Naive thymus-derived CD8-positive, alpha-beta T cell (primary cell): ENCODE measurements around the gene HYAL2. TPM values are rescaled to one million over a fixed set of nuclear protein-coding genes. Genes with fewer than 3 reads are reported as not detected.

Experiments used
- ATAC-seq, 2 donors: fragments of 150-1000 bp; cut with Tn5 transposase in 1 of 2; sonication (Bioruptor Pico), chemical (Tn5 transposase) in 1 of 2; 1 replicate in 1 of 2; 2 replicates in 1 of 2; pipeline ENCODE4 v1.10.0; 2021; ENCODE audit warnings: mild to moderate bottlenecking in 2 of 2, moderate library complexity in 2 of 2
- POLR2A ChIA-PET: fragments of 350-600 bp; sonication (Branson Sonifier 250); formaldehyde crosslinking; loops from one replicate; lab custom pipeline; 2021; ENCODE audit warnings: antibody characterized with exemption; lab: Charles Lee
- DNase-seq, 10 donors: peaks; one replicate each; pipeline versions ENCODE4 v3.0.0 to v3.0.0-alpha.2; 2020 to 2022
- H3K27ac Mint-ChIP-seq, 10 donors: one replicate each; pipeline ENCODE4 v1.8.0; 2020 to 2022; ENCODE audit warnings: mild to moderate bottlenecking in 10 of 10, mixed read lengths in 10 of 10, moderate library complexity in 4 of 10, inconsistent platforms in 1 of 10
- H3K27me3 Mint-ChIP-seq, 5 donors: one replicate each; pipeline ENCODE4 v1.8.0; 2021 to 2022; ENCODE audit warnings: mixed read lengths in 5 of 5
- H3K36me3 Mint-ChIP-seq, 3 donors: one replicate each; pipeline ENCODE4 v1.8.0; 2020 to 2022; ENCODE audit warnings: mixed read lengths in 3 of 3, mild to moderate bottlenecking in 2 of 3, inconsistent platforms in 1 of 3
- H3K4me1 Mint-ChIP-seq, 4 donors: one replicate each; pipeline ENCODE4 v1.8.0; 2021 to 2022; ENCODE audit warnings: mixed read lengths in 4 of 4
- H3K4me3 Mint-ChIP-seq, 10 donors: one replicate each; pipeline ENCODE4 v1.8.0; 2020 to 2022; ENCODE audit warnings: mild to moderate bottlenecking in 10 of 10, mixed read lengths in 10 of 10, moderate library complexity in 6 of 10, inconsistent platforms in 1 of 10
- H3K9me3 Mint-ChIP-seq, 9 donors: one replicate each; pipeline ENCODE4 v1.8.0; 2020 to 2022; ENCODE audit warnings: mixed read lengths in 9 of 9, mild to moderate bottlenecking in 3 of 9, inconsistent platforms in 1 of 9, moderate library complexity in 1 of 9
- polyA plus RNA-seq, 3 donors: library from polyadenylated mRNA; unstranded; fragments of 300-500 nt; fragmentation: Illumina TruSeq; gene quantifications; one replicate each; pipeline ENCODE4 v1.2.3, GENCODE V29; 2021
- total RNA-seq, 8 experiments: library from RNA in 2 of 8; stranded (reverse) in 2 of 8; gene quantifications; one replicate each; pipeline ENCODE4 v1.2.3 and lab custom pipeline; 2021 to 2026

HYAL2 gene
- total and polyA plus RNA-seq, 5 experiments from 2014 or later: 1.8 to 6.1 (median 2.5) TPM

DNA sequence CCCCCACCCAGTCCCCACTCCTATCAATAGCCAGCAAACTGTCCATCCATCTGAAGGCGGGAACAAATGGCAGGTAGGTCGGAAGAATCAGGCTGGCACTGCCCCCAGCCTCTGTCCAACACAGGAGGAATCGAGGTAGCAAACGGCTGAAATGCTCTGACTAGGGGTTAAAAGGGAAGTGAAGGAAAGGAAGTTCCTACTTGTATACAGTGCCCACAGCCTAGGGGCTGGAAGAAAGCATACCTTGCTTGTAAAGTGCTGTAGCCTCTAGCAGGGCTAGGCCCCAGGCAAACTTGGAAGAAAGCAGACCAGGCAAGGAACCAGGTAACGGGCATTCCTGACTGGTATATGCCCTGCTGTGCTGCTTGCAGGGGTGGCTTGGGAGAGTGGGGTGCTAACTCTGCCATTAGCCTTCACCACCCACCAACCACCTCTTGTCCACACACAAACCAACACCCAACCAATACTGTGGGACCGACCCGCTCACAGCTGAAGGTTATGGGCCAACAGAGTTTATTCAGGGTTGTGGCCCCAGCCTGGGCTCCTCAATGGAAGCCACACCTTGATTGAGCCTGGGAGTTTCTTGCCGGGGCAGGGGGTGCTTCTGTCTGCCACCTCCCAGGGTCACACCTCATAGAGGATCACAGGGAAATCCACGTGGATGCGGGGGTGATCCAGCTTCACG lies 3.1 kb upstream of the HYAL2 start:
- no peaks in the 10 kb centered on the region for H3K9me3 Mint-ChIP-seq
- POLR2A ChIA-PET: interaction anchor here (0.6 to 0.8 kb wide), 2 partner anchors 10 to 12 kb away, joined by 3 to 5 read pairs; no protein-coding TSS in a partner anchor
- peak overlapping the region in 2 of 10 donors; percentile 43 to 52 for H3K27ac Mint-ChIP-seq
- H3K4me3 Mint-ChIP-seq: peak overlapping the region in 5 of 10 donors; percentile 4 to 74 (median 31)
- peaks cover 0 to 18% (median 0%) of the 10 kb centered on the region in 3 donors for H3K36me3 Mint-ChIP-seq
- H3K27me3 Mint-ChIP-seq: no peaks in the 10 kb centered on the region
- peaks cover 7 to 44% (median 34%) of the 10 kb centered on the region in 4 donors for H3K4me1 Mint-ChIP-seq
- ATAC-seq: no peak
- DNase-seq: no peak

DNA sequence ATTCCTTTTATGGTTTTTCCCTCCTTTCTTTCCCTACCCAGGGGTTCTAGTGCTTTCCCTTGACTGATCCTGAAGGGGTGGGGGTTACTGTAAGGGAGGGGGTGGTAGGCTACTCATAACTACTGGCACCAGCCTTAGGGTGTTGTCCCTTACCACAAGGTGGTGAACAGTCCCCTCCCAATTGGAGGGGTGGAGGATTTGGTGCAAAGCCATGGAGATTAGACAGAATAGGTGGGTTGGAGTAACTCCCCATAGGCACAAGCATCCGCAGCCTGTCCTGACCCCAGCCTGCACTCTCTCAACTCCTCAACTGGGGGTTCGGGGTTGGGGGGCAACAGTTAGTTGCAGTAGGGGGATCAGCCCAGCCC lies 2.6 kb upstream of the HYAL2 start:
- Mint-ChIP-seq H3K4me3 (peak overlapping the region in 2 of 10 donors; percentile 20 to 25), H3K27me3 (no peaks in the 10 kb centered on the region), H3K4me1 (peaks cover 9 to 49% (median 40%) of the 10 kb centered on the region in 4 donors), H3K9me3 (no peaks in the 10 kb centered on the region), H3K36me3 (peaks cover 0 to 12% (median 0%) of the 10 kb centered on the region in 3 donors), H3K27ac (peak overlapping the region in 6 of 10 donors; percentile 46 to 85 (median 75))
- ATAC-seq (no peak), DNase-seq (no peak)
- POLR2A ChIA-PET: interaction anchor here (1.0 to 1.3 kb wide), 2 partner anchors 10 to 26 kb away, joined by 3 to 5 read pairs; partner anchors contain the start of genes HYAL3 and NAA80

DNA sequence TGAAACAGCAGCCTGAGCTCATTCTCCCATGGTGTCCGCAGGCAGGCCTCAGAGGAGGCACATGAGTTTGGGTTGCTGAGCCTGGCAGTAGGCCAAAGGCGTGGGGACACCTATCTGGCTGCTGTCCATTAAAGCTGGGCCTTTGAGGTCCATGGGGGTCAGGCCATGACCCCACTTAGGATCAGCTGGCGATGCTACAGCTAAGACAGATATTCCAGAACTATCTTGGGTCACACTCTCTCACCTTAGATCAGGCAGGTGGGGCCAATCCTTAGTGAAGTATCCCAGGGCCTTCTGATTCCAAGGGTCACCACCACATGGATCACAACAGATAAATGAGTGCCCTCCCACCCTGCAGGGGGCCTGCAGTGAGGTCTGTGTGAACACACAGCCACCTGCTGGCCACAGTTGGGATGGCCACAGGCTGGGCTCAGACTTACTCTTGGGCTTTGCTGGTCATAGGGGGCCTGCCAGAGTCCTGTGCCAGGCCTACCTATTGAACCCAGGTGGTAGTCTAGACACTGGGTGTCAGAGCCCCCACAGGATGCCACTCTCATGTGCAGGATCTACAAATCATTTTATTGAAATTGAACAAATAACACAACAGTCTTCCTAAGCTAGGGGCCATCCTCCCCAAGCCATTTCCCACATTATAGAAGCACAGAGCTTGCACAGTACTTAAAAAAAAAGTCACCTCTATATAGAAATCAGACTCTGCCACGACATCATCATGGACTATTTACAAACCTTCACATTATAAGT lies 2.0 kb upstream of the HYAL2 start:
- POLR2A ChIA-PET: interaction anchor here (1.0 to 5.7 kb wide), 6 partner anchors 10 to 130 kb away, joined by 3 to 53 read pairs (median 4); partner anchors contain the start of genes HYAL3, IFRD2, NAA80 and RASSF1
- peak in 8 of 10 donors; percentile 39 to 76 (median 51) for DNase-seq
- Mint-ChIP-seq H3K27me3 (no peaks in the 10 kb centered on the region), H3K4me1 (peaks cover 10 to 55% (median 44%) of the 10 kb centered on the region in 4 donors), H3K36me3 (peaks cover 0 to 8% (median 0%) of the 10 kb centered on the region in 3 donors), H3K9me3 (no peaks in the 10 kb centered on the region), H3K4me3 (peak overlapping the region in 4 of 10 donors; percentile 12 to 65 (median 24)), H3K27ac (peak overlapping the region in 8 of 10 donors; percentile 31 to 85 (median 80))
- peak; percentile 20 to 24 for ATAC-seq

DNA sequence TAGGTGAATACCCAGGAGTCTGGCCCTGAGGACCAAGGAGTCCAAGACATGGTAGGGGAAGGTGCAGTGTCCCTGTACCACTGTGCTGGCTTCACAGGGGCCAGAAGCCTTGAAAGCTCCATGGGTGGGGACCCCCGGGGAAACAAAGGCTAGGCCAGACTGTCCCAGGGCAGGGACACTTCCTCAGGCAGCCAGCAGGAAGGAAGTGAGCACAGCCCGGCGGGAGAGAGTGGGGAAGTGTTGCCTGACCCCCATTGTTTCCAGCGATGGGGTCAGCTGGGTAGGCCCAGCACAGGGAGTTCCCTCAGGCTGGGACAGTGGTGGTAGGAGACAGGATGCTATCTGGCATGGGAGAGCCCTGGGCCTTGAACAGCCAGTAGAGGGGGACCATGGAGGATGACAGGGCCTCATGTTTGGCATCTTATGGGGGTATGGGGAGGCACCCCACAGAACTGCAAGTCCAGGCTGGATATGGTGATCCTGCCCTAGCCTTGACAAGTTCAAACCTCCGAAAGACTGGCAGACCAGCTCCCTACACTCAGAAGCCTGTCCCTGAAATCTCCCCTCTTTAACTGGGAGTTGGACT lies 1.2 kb upstream of the HYAL2 start:
- Mint-ChIP-seq H3K9me3 (no peaks in the 10 kb centered on the region), H3K36me3 (peaks cover 0 to 6% (median 0%) of the 10 kb centered on the region in 3 donors), H3K27me3 (no peaks in the 10 kb centered on the region), H3K27ac (peak overlapping the region in 7 of 10 donors; percentile 25 to 79 (median 44)), H3K4me1 (peaks cover 13 to 59% (median 50%) of the 10 kb centered on the region in 4 donors), H3K4me3 (peak overlapping the region in 1 of 10 donors; percentile 29)
- ATAC-seq (no peak), DNase-seq (no peak)
- POLR2A ChIA-PET: interaction anchor here (1.0 to 5.7 kb wide), 8 partner anchors 11 to 129 kb away, joined by 3 to 53 read pairs (median 4); partner anchors contain the start of genes HYAL3, IFRD2, NAA80 and RASSF1

DNA sequence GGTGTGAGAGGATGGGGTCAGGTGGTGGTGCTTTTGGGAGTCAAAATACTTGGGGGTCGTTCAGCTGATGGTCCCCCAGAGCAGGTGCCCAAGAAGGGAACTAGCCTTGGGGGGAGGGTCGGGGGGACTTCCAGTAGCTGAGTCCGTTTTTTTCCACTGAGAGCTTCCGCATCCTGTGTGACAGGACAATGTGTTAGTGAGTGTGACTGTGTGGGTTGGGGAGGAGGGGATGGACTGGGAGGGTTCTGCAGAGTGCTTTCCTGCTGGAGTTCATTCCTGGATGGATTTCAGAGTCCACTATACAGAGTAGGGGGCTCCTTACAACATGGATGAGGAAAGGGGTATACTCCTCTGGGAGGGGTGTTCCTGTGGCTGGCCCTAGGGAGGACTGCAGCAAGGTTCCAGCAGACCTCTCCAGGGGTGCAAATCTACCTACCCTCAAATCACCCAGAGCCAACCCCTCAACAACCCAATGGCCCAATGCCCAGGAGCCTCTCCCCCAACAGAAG lies 601 bp upstream of the HYAL2 start:
- ATAC-seq (no peak), DNase-seq (no peak)
- H3K9me3 Mint-ChIP-seq: no peaks in the 10 kb centered on the region
- peak overlapping the region in 8 of 10 donors; percentile 5 to 77 (median 52) for H3K27ac Mint-ChIP-seq
- peak overlapping the region in 6 of 10 donors; percentile 27 to 86 (median 62) for H3K4me3 Mint-ChIP-seq
- H3K27me3 Mint-ChIP-seq: no peaks in the 10 kb centered on the region
- POLR2A ChIA-PET: interaction anchor here (1.0 to 5.7 kb wide), 5 partner anchors 12 to 983 kb away, joined by 3 to 53 read pairs (median 3); partner anchors contain the start of genes HYAL3, IFRD2, NAA80 and RASSF1
- H3K4me1 Mint-ChIP-seq: peaks cover 12 to 59% (median 49%) of the 10 kb centered on the region in 4 donors
- H3K36me3 Mint-ChIP-seq: peaks cover 0 to 3% (median 0%) of the 10 kb centered on the region in 3 donors

DNA sequence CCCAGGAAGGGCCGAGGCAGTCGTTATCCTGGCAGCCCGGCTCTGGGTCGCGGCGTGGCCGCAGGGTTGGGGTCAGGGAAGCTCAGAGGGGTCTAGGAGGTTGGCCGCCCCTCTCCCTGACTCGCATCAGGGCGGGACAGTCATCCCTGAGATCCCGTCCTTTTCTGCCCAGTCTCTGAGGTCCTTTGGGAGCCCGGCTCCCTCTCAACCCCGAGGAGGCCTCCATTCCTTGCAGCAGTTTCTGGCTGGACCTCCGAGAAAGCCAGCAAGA lies 495 bp downstream of the HYAL2 start:
- ATAC-seq (no peak), DNase-seq (no peak)
- no peaks in the 10 kb centered on the region for H3K9me3 Mint-ChIP-seq
- H3K4me3 Mint-ChIP-seq: peak overlapping the region in 7 of 10 donors; percentile 79 to 92 (median 87)
- POLR2A ChIA-PET: interaction anchor here (0.7 to 5.7 kb wide), 10 partner anchors 13 to 982 kb away, joined by 3 to 53 read pairs (median 4); partner anchors contain the start of genes CYB561D2, HYAL3, IFRD2 and NAA80
- peak overlapping the region in 2 of 10 donors; percentile 66 to 95 for H3K27ac Mint-ChIP-seq
- H3K27me3 Mint-ChIP-seq: no peaks in the 10 kb centered on the region
- H3K4me1 Mint-ChIP-seq: peaks cover 13 to 56% (median 44%) of the 10 kb centered on the region in 4 donors
- peaks cover 0 to 3% (median 0%) of the 10 kb centered on the region in 3 donors for H3K36me3 Mint-ChIP-seq

DNA sequence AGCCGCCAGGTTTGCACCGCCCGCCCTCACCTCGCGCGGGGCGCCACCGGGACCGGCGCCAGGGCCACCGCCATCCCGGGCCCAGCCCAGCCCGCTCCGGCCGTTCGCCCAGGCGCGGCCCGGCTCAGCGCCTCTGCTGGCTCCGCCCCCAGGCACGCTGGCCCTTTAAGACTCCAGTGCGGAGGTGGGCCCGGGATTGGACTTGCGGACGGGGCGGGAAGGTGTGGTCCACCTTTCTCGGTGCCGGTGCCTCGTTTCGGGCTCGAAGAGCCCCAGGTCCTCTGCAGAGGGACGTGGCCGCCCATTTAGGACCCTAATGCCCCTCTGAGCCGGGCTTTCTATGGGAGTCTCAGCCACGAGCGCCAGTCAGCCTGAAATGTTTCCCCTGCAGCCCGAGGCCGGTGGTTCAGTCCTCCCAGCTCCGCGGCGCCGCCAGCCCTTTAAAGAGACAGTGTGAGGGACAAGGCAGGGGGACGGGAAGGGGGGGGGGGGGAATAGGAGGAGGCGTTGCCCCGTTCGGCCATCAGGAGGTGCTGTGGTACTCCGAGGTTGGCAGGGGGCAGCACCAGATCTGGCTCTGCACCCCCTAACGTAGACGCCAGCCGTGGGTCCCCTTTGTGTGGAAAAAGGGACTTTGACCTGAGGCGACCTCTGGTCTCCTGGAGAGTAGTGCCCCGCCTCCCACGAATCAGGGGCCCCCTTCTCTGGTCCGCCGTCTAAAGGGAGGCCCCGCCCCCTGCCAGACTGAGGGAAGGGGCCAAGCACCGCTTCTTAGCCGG lies 1.0 kb downstream of the HYAL2 start:
- DNase-seq (peak; percentile 70 to 90 (median 78)), ATAC-seq (peak; percentile 74 to 78)
- H3K27ac Mint-ChIP-seq: peak overlapping the region; percentile 73 to 97 (median 93)
- H3K4me3 Mint-ChIP-seq: peak overlapping the region; percentile 79 to 92 (median 86)
- peaks cover 18 to 56% (median 45%) of the 10 kb centered on the region in 4 donors for H3K4me1 Mint-ChIP-seq
- H3K27me3 Mint-ChIP-seq: no peaks in the 10 kb centered on the region
- peaks cover 0 to 3% (median 0%) of the 10 kb centered on the region in 3 donors for H3K36me3 Mint-ChIP-seq
- POLR2A ChIA-PET: interaction anchor here (0.6 to 5.7 kb wide), 12 partner anchors 10 to 981 kb away, joined by 3 to 53 read pairs (median 4); partner anchors contain the start of genes CYB561D2, HYAL3, IFRD2 and NAA80
- no peaks in the 10 kb centered on the region for H3K9me3 Mint-ChIP-seq

DNA sequence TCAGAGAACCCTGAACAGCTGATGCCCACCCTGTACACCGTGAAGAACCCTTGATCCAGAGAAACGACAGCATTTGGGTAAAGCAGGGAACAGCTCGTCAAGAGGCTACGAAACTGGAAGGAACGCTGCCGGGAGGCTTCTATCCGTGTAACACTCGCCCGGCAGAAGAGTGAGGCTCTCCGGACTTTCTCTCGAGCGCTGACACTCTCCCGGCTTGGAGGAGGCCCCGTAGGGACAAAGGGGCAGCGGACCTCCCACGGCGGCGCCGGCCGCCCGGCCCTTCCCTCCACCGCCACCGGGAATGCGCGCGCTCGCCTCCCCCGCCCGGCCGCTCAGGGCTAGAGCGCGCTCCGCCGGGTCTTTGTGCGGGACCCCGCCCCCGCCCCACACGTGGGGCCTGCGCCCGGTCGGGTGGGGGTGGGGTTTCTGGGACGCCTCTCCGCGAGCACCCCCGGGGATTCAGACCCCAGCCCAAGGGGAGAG lies 1.7 kb downstream of the HYAL2 start:
- no peaks in the 10 kb centered on the region for H3K9me3 Mint-ChIP-seq
- peaks cover 22 to 56% (median 47%) of the 10 kb centered on the region in 4 donors for H3K4me1 Mint-ChIP-seq

DNA sequence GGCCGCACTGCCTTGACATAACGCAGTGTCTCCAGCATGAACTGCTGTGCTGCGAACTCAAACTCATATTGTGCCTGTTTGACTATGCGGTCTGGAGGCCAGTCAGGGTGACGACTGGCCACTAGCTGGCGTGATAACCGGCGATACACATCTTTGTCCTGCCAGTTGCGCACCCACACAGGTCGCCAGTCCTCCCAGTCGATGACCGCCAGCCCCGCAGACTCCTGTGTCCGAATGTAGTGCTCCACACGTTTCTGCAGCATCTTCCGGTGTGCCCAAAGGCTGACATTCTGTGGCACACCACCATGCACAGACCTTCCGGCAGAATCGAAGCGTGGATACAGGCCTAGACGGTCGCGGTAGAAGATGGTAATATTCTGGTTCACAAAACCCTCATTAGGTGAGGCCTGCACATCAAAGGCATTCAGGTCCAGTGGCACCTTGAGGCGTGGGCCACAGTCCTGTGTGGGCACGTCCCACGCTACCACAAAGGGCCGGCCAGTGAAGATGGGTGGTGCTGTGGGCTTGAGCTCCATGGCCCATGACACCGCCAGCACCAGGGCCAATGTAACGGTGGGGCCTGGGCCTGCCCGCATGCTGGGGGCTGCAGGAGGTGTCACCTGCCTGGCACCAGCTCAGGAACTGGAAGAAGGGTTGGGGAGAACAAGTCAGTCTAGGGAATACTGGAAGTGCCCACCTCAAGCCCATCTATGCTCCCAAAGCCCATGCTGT lies 2.5 kb downstream of the HYAL2 start:
- H3K4me1 Mint-ChIP-seq: peaks cover 22 to 62% (median 48%) of the 10 kb centered on the region in 4 donors
- POLR2A ChIA-PET: interaction anchor here (0.6 to 5.7 kb wide), 7 partner anchors 11 to 28 kb away, joined by 3 to 53 read pairs (median 6); partner anchors contain the start of genes HYAL3, IFRD2, NAA80 and RASSF1
- peaks cover 0 to 3% (median 0%) of the 10 kb centered on the region in 3 donors for H3K36me3 Mint-ChIP-seq

More for the DNA sequence above, 1.7 kb downstream of the HYAL2 start:
- peak; percentile 44 to 58 for ATAC-seq
- peaks cover 0 to 3% (median 0%) of the 10 kb centered on the region in 3 donors for H3K36me3 Mint-ChIP-seq
- POLR2A ChIA-PET: interaction anchor here (0.6 to 5.7 kb wide), 9 partner anchors 10 to 30 kb away, joined by 3 to 53 read pairs (median 6); partner anchors contain the start of genes CYB561D2, HYAL3, IFRD2 and NAA80
- DNase-seq: peak in 5 of 10 donors; percentile 23 to 78 (median 56)
- peak overlapping the region; percentile 73 to 95 (median 91) for H3K27ac Mint-ChIP-seq
- H3K4me3 Mint-ChIP-seq: peak overlapping the region; percentile 81 to 97 (median 92)
- no peaks in the 10 kb centered on the region for H3K27me3 Mint-ChIP-seq

More for the DNA sequence above, 2.5 kb downstream of the HYAL2 start:
- ATAC-seq: no peak
- no peaks in the 10 kb centered on the region for H3K9me3 Mint-ChIP-seq
- no peak for DNase-seq
- no peaks in the 10 kb centered on the region for H3K27me3 Mint-ChIP-seq
- H3K27ac Mint-ChIP-seq: peak overlapping the region in 7 of 10 donors; percentile 52 to 94 (median 91)
- H3K4me3 Mint-ChIP-seq: peak overlapping the region; percentile 81 to 97 (median 92)
